ENCODE results near the gene LIMCH1. TPM values are rescaled to one million over a fixed set of nuclear protein-coding genes. Genes with fewer than 3 reads are reported as not detected.

The LIMCH1 gene
- 1 to 10 TPM in 1 of 2 donors, under 1 TPM in 1; 0.33 to 1.4 TPM for total RNA-seq

GRCh38 chr4:41538017-41538733, at the start of gene LIMCH1:
Gene LIMCH1 (plus strand): TSS chr4:41538157. CDS start chr4:41605996, 67,839 bp downstream.

GRCh38 chr4:41748571-41749475, 210.9 kb downstream of the LIMCH1 start, which contains the start of gene PHOX2B:
Gene PHOX2B (minus strand): TSS chr4:41748725. CDS start chr4:41748610, 115 bp downstream.

Other genes with a start within 250 kb of the LIMCH1 start
- gene PHOX2B, start 210.6 kb downstream of the LIMCH1 start, total RNA-seq = not detected

Measured in melanocyte of skin (primary cell).